ENCODE results near the gene PGM2. TPM values are rescaled to one million over a fixed set of nuclear protein-coding genes. Genes with fewer than 3 reads are reported as not detected.

PGM2 gene
- total RNA-seq, 2 experiments from 2014 or later, result 49.2 to 54.5 TPM

GRCh38 chr4:37797374-37797773, 29.1 kb upstream of the PGM2 start:
- ChIA-PET CTCF (interaction anchor here (1.0 to 3.5 kb wide), 3 partner anchors 10 to 238 kb away, joined by 3 to 11 read pairs (median 4); no protein-coding TSS in a partner anchor), POLR2A (no interaction called here)
- no peaks in the 10 kb centered on the region for H3K4me1 Mint-ChIP-seq (ENCODE audit: low read depth)
- H3K27ac Mint-ChIP-seq, result no peak overlapping the region
- ATAC-seq (no peak), DNase-seq (no peak)
- H3K4me3 Mint-ChIP-seq, result no peak overlapping the region
- H3K27me3 Mint-ChIP-seq (ENCODE audit: low read depth), result peaks cover 15% of the 10 kb centered on the region
- H3K9me3 Mint-ChIP-seq (ENCODE audit: insufficient read depth), result no peaks in the 10 kb centered on the region
- no peaks in the 10 kb centered on the region for H3K36me3 Mint-ChIP-seq (ENCODE audit: low read depth)

GRCh38 chr4:37797923-37798322, 28.6 kb upstream of the PGM2 start:
- no peak for DNase-seq
- Mint-ChIP-seq H3K36me3 (ENCODE audit: low read depth) (no peaks in the 10 kb centered on the region), H3K9me3 (ENCODE audit: insufficient read depth) (no peaks in the 10 kb centered on the region), H3K4me3 (no peak overlapping the region), H3K4me1 (ENCODE audit: low read depth) (no peaks in the 10 kb centered on the region), H3K27ac (no peak overlapping the region), H3K27me3 (ENCODE audit: low read depth) (peaks cover 15% of the 10 kb centered on the region)
- ATAC-seq, result no peak
- ChIA-PET POLR2A (no interaction called here), CTCF (interaction anchor here (1.0 to 3.5 kb wide), 2 partner anchors 195 to 238 kb away, joined by 3 to 11 read pairs; no protein-coding TSS in a partner anchor)

GRCh38 chr4:37798616-37799015, 27.9 kb upstream of the PGM2 start:
- DNase-seq (no peak), ATAC-seq (no peak)
- ChIA-PET CTCF (interaction anchor here (1.0 to 3.5 kb wide), 2 partner anchors 196 to 237 kb away, joined by 3 to 11 read pairs; no protein-coding TSS in a partner anchor), POLR2A (no interaction called here)
- no peak overlapping the region for H3K27ac Mint-ChIP-seq
- H3K27me3 Mint-ChIP-seq (ENCODE audit: low read depth), result peaks cover 15% of the 10 kb centered on the region
- H3K4me3 Mint-ChIP-seq, result no peak overlapping the region
- H3K9me3 Mint-ChIP-seq (ENCODE audit: insufficient read depth), result no peaks in the 10 kb centered on the region
- H3K36me3 Mint-ChIP-seq (ENCODE audit: low read depth), result no peaks in the 10 kb centered on the region
- no peaks in the 10 kb centered on the region for H3K4me1 Mint-ChIP-seq (ENCODE audit: low read depth)

- Mint-ChIP-seq H3K4me1 (ENCODE audit: low read depth) (no peaks in the 10 kb centered on the region), H3K27me3 (ENCODE audit: low read depth) (peaks cover 11% of the 10 kb centered on the region), H3K9me3 (ENCODE audit: insufficient read depth) (no peaks in the 10 kb centered on the region), H3K4me3 (no peak overlapping the region), H3K27ac (no peak overlapping the region), H3K36me3 (ENCODE audit: low read depth) (no peaks in the 10 kb centered on the region)
- CTCF ChIA-PET, result interaction anchor here (1.1 to 3.2 kb wide), 2 partner anchors 236 to 270 kb away, joined by 3 to 16 read pairs; no protein-coding TSS in a partner anchor
- DNase-seq (no peak), ATAC-seq (no peak)
- POLR2A ChIA-PET, result no interaction called here
Measured at GRCh38 chr4:37799941-37800554, 26.4 kb upstream of the PGM2 start.

DNA sequence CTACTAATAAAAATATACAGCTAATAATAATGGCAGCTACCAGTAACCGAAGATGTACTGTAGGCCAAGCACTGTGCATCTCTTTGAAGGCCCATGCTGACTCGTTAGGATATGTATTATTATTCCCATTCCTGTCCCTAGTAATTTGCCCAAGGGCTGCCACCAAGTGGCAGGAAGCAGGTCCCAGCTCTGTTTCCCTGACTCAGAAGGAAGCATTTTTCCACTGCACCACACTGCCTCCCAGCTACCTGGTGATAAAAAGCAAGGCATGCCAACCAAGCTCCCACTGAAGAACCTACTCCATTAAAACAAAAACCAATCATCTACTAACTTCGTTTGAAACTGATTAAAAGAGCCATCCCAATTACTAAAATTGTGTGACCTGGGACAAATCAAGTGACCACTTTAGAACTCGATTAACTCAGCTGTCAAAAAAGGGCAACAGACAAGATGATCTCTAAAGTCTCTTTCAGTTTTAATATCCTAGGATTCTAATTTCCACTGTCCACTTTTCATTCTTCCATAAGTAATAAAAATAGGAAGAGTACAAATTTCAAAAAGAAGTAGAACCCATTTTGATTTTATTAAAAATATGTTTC, 24.3 kb upstream of the PGM2 start:
- no peak for DNase-seq
- Mint-ChIP-seq H3K4me1 (ENCODE audit: low read depth) (no peaks in the 10 kb centered on the region), H3K27me3 (ENCODE audit: low read depth) (peaks cover 5% of the 10 kb centered on the region), H3K9me3 (ENCODE audit: insufficient read depth) (no peaks in the 10 kb centered on the region), H3K27ac (no peak overlapping the region), H3K36me3 (ENCODE audit: low read depth) (no peaks in the 10 kb centered on the region), H3K4me3 (no peak overlapping the region)
- ChIA-PET POLR2A (no interaction called here), CTCF (interaction anchor here (0.9 to 3.2 kb wide), 4 partner anchors 199 to 260 kb away, joined by 3 to 16 read pairs (median 4); no protein-coding TSS in a partner anchor)
- ATAC-seq, result no peak

DNA sequence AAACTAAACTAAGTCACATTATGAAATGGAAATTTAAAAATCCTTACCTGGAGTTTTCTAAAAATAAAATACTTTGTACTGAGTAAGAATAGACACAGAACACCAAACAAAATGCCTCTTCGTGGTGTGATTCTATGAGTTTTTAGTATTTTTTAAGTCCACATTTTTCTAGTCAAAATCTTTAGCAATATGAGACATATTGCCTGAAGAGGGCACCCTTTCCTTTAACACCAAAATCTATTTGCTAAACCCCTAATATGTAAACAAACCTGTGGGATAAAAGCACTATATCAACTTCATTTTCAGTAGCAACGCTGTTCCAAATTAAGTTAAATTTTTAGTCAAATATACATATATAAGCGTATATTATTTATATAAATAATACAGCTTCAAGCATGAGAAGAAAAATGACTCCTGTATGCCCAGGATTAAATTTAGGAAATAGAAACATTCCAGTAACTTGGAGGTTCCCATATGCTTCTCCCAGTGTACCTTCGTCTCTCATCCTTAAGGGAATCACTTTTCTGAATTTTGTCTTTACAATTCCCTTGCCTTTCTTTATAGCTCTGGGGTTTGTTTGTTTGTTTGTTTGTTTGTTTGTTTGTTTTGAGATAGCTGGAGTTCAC, 23.0 kb upstream of the PGM2 start:
- DNase-seq, result peak; percentile 27
- CTCF ChIA-PET, result interaction anchor here (0.7 to 1.9 kb wide), 15 partner anchors 13 to 236 kb away, joined by 3 to 26 read pairs (median 5); partner anchors contain the start of gene TBC1D1
- H3K36me3 Mint-ChIP-seq (ENCODE audit: low read depth), result no peaks in the 10 kb centered on the region

DNA sequence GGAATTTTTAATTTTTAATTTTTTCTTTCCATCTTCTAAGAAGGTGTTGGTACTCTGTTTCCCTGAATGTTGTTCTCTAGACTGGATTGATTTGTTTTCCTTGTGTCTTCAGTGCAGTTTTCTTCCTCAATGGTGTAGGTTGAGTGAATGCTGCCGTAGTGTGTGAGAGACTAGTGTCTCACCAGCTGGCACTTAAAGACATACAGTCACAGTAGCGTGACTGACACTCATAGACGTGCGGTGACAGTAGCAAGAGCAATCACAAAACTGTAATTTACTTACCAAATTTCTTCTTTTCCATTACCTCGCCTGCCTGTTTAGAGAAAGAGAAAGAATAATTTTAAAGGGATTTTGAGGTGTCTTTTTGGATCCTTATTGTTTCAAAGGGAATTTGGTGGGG, 21.4 kb upstream of the PGM2 start:
- Mint-ChIP-seq H3K27me3 (ENCODE audit: low read depth) (peaks cover under 1% of the 10 kb centered on the region), H3K9me3 (ENCODE audit: insufficient read depth) (no peaks in the 10 kb centered on the region), H3K4me1 (ENCODE audit: low read depth) (no peaks in the 10 kb centered on the region), H3K36me3 (ENCODE audit: low read depth) (no peaks in the 10 kb centered on the region), H3K27ac (no peak overlapping the region), H3K4me3 (no peak overlapping the region)
- ATAC-seq, result no peak
- DNase-seq, result no peak
- CTCF ChIA-PET, result interaction anchor here (1.2 to 1.9 kb wide), 3 partner anchors 14 to 173 kb away, joined by 6 to 12 read pairs (median 6); partner anchors contain the start of gene TBC1D1
- POLR2A ChIA-PET, result no interaction called here

More for the DNA sequence above, 23.0 kb upstream of the PGM2 start:
- no peaks in the 10 kb centered on the region for H3K4me1 Mint-ChIP-seq (ENCODE audit: low read depth)
- no peak for ATAC-seq
- H3K9me3 Mint-ChIP-seq (ENCODE audit: insufficient read depth), result no peaks in the 10 kb centered on the region
- H3K27me3 Mint-ChIP-seq (ENCODE audit: low read depth), result peaks cover 5% of the 10 kb centered on the region
- POLR2A ChIA-PET, result interaction anchor here (0.8 kb wide), 1 partner anchor 23 kb away, joined by 3 read pairs; the partner anchor contains the start of gene PGM2
- H3K27ac Mint-ChIP-seq, result no peak overlapping the region
- no peak overlapping the region for H3K4me3 Mint-ChIP-seq

DNA sequence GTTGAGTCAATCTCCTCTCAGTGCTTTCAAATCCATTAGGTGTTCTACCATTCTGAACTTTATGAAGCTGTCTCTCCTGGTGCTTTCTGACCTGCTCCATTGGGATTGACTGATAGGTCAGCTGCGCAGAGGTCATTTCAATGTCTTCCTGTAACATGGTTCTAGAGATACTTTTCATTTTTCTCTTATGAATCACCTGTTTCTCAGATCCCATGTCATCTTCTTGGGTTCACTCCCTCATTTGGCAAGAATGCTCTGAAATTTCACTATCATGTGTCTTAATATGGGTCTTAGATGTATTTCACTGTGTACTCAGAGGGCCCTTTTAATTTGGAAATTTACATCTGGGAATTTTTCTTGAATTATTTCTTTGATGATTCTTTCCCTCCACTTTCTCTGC, 13.8 kb upstream of the PGM2 start:
- Mint-ChIP-seq H3K9me3 (ENCODE audit: insufficient read depth) (peaks cover 6% of the 10 kb centered on the region), H3K4me3 (no peak overlapping the region), H3K4me1 (ENCODE audit: low read depth) (peaks cover 22% of the 10 kb centered on the region), H3K27me3 (ENCODE audit: low read depth) (peaks cover 2% of the 10 kb centered on the region), H3K36me3 (ENCODE audit: low read depth) (peaks cover 13% of the 10 kb centered on the region), H3K27ac (no peak overlapping the region)
- DNase-seq (no peak), ATAC-seq (no peak)
- CTCF ChIA-PET, result no interaction called here
- POLR2A ChIA-PET, result no interaction called here

GRCh38 chr4:37815591-37815990, 10.9 kb upstream of the PGM2 start:
- H3K9me3 Mint-ChIP-seq (ENCODE audit: insufficient read depth), result peaks cover 6% of the 10 kb centered on the region
- no peak for ATAC-seq
- peaks cover under 1% of the 10 kb centered on the region for H3K27me3 Mint-ChIP-seq (ENCODE audit: low read depth)
- ChIA-PET POLR2A (no interaction called here), CTCF (no interaction called here)
- peak overlapping the region; percentile 54 for H3K4me3 Mint-ChIP-seq
- no peak for DNase-seq
- peaks cover 28% of the 10 kb centered on the region for H3K4me1 Mint-ChIP-seq (ENCODE audit: low read depth)
- H3K27ac Mint-ChIP-seq, result peak overlapping the region; percentile 90
- H3K36me3 Mint-ChIP-seq (ENCODE audit: low read depth), result peaks cover 17% of the 10 kb centered on the region

DNA sequence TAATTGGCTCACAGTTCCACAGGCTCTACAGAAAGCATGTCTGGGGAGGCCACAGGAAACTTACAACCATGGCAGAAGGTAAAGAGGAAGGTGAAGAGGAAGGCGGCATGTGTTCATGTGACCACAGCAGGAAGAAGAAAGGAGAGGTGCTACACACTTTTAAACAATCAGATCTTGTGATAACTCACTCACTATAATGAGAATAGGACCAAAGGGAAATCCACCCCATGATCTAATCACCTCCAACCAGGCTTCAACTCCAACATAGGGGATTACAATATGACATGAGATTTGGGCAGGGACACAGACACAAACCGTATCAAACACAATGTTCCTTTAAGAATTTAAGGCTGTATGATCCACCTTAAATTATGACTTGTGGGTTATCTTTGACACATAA, 10.5 kb upstream of the PGM2 start:
- Mint-ChIP-seq H3K9me3 (ENCODE audit: insufficient read depth) (peaks cover 6% of the 10 kb centered on the region), H3K4me3 (peak overlapping the region; percentile 54), H3K36me3 (ENCODE audit: low read depth) (peaks cover 17% of the 10 kb centered on the region), H3K27ac (peak overlapping the region; percentile 90), H3K4me1 (ENCODE audit: low read depth) (peaks cover 28% of the 10 kb centered on the region), H3K27me3 (ENCODE audit: low read depth) (no peaks in the 10 kb centered on the region)
- DNase-seq (peak; percentile 46), ATAC-seq (peak; percentile 80)
- ChIA-PET POLR2A (interaction anchor here (1.4 kb wide), 1 partner anchor 11 kb away, joined by 4 read pairs; the partner anchor contains the start of gene PGM2), CTCF (interaction anchor here (0.8 to 1.2 kb wide), 2 partner anchors 10 to 12 kb away, joined by 3 to 4 read pairs; no protein-coding TSS in a partner anchor)

DNA sequence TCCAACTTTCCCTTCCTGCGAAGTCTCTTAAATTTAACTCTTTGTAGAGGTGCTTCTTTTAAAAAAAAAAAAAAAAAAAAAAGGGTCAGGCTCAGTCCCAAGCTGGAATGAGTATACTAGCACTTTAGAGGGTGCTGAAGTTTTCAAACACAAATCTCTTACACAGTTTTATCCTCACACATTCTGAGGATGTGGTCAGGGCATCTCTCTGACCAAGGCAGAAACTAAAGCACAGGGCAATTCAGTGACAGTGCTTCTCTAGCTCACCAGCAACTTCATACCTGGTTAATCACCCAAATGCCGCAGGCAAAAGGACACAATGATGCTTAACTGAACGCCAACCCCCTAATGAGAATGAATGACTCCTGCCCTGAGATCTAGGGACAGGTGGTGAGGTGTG, 9.8 kb upstream of the PGM2 start:
- ATAC-seq, result no peak
- Mint-ChIP-seq H3K27me3 (ENCODE audit: low read depth) (no peaks in the 10 kb centered on the region), H3K9me3 (ENCODE audit: insufficient read depth) (peaks cover 6% of the 10 kb centered on the region), H3K4me3 (no peak overlapping the region), H3K4me1 (ENCODE audit: low read depth) (peaks cover 32% of the 10 kb centered on the region), H3K36me3 (ENCODE audit: low read depth) (peaks cover 17% of the 10 kb centered on the region), H3K27ac (peak overlapping the region; percentile 90)
- DNase-seq, result peak; percentile 47
- POLR2A ChIA-PET, result interaction anchor here (1.4 kb wide), 1 partner anchor 10 kb away, joined by 4 read pairs; the partner anchor contains the start of gene PGM2
- CTCF ChIA-PET, result interaction anchor here (0.8 to 1.2 kb wide), 2 partner anchors 9 to 13 kb away, joined by 3 to 4 read pairs; no protein-coding TSS in a partner anchor
